ENCODE data around the gene PFDN4. TPM values are rescaled to one million over a fixed set of nuclear protein-coding genes. Genes with fewer than 3 reads are reported as not detected.

PFDN4 gene
- total and polyA plus RNA-seq, 2 of the 4 experiments (the other 2 are of a cell fraction): 14.9 to 93.2 TPM

DNA sequence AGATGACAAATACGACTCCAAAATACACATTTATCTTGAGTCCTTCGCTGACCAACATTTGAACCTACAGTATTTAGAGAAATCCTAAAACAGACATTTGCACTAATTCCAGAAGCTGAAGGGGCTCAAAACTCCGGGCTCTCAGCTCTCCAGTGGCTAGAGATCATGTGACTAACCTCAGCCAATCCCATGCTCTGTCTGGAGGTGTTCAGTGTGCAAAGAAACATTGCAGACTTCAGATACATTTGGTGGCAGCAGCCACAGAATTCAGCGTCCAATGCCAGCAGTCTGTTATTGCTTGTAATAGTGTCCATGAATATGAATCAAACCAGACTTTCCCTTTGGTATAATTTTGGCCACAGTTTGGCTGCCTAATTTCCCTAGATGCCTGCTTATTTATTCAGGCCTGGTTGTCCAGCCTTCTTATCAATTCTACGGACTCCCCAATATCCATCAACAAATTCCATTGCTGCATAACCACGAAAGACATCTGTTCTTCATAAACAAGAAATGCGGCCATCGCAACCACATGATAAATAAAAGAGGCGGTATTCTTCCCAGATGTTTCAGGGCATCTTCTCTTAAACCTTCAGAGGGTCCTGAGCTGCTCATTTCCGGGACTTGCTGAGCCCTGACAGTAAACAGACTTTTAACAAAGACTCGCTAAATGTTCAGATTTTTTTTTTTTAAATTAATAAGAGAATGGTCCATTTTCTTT lies 19.6 kb upstream of the PFDN4 start:
- Histone ChIP-seq H3K23ac (ENCODE audit: low read depth, low read length) (no peak overlapping the region), H3K9ac (ENCODE audit: low read depth, low read length) (no peak overlapping the region), H2BK15ac (ENCODE audit: low read depth, low read length) (no peak overlapping the region), H3K4me1 (ENCODE audit: control insufficient read depth, insufficient read depth, low read length) (no peaks in the 10 kb centered on the region), H2AK9ac (replicated peaks; ENCODE audit: low read depth, low read length, poor library complexity) (no peak overlapping the region), H2BK20ac (ENCODE audit: low read depth, low read length) (no peak overlapping the region), H4K8ac (ENCODE audit: low read depth in 2 of 2, low read length in 2 of 2) (no peak overlapping the region), H2BK5ac (ENCODE audit: low read depth, low read length, poor library complexity, severe bottlenecking) (no peak overlapping the region), H3K9me1 (ENCODE audit: insufficient read depth, low read length) (no peaks in the 10 kb centered on the region), H3K4ac (ENCODE audit: low read depth, low read length) (no peak overlapping the region), H2AFZ (replicated peaks; ENCODE audit: low read length, poor library complexity) (no peak overlapping the region), H3K4me2 (ENCODE audit: low read depth, low read length) (no peak overlapping the region), H3K18ac (ENCODE audit: low read depth, low read length) (no peak overlapping the region), H3K56ac (ENCODE audit: extremely low read depth, insufficient read depth, low read length) (no peak overlapping the region), H4K5ac (ENCODE audit: low read depth, low read length) (no peak overlapping the region), H3K14ac (replicated peaks; ENCODE audit: low read depth, low read length) (no peak overlapping the region), H3K9me3 (ENCODE audit: control insufficient read depth, insufficient read depth, low read length) (no peaks in the 10 kb centered on the region), H3K27me3 (ENCODE audit: control insufficient read depth, insufficient read depth, low read length) (peaks cover 15% of the 10 kb centered on the region), H3K27ac (ENCODE audit: insufficient read depth, low read length) (no peak overlapping the region), H3K36me3 (ENCODE audit: control insufficient read depth, insufficient read depth, low read length) (no peaks in the 10 kb centered on the region), H2AK5ac (ENCODE audit: low read depth, low read length) (no peak overlapping the region), H2BK120ac (ENCODE audit: low read depth, low read length) (no peak overlapping the region), H4K20me1 (ENCODE audit: insufficient read depth, low read length) (no peaks in the 10 kb centered on the region), H3K79me1 (ENCODE audit: low read depth in 1 of 2, low read length in 2 of 2) (no peaks in the 10 kb centered on the region), H3K4me3 (ENCODE audit: insufficient read depth, low read depth, low read length) (no peak overlapping the region), H4K91ac (ENCODE audit: insufficient read depth, low read depth, low read length) (no peak overlapping the region)
- CTCF ChIA-PET: interaction anchor here (0.6 kb wide), 1 partner anchor 93 kb away, joined by 4 read pairs; no protein-coding TSS in a partner anchor
- POLR2A ChIA-PET (ENCODE audit: unreplicated experiment): no interaction called here
- BruUV-seq (replicated peaks): no TSS peak
- 50% methylated on average over 1 of the region's 11 CpGs; no CpG with 5 or more reads in 1 of the 2 experiments for WGBS, 2 experiments (ENCODE audit: extremely low coverage in 2 of 2, insufficient read length in 1 of 2)
- dilution Hi-C loops (cut with HindIII; ENCODE audit: low sequenced_read_pairs, unreplicated experiment) (loop anchor here (25.0 kb wide), 1 partner anchor 101 kb away; no protein-coding TSS in a partner anchor), intact Hi-C loops (cut with micrococcal nuclease) (no loop called here), in situ Hi-C loops (cut with MboI; ENCODE audit: low sequenced_read_pairs) (loop anchor here (25.0 kb wide), 1 partner anchor 201 kb away; no protein-coding TSS in a partner anchor)
- no peak for DNase-seq
- TF ChIP-seq SMC3 (IDR thresholded peaks at IDR 0.05; ENCODE audit: low read depth, low read length): no peak
- no peak for ATAC-seq (ENCODE audit: low read depth)
